Measurements from ENCODE around the gene AHCY.

DNA sequence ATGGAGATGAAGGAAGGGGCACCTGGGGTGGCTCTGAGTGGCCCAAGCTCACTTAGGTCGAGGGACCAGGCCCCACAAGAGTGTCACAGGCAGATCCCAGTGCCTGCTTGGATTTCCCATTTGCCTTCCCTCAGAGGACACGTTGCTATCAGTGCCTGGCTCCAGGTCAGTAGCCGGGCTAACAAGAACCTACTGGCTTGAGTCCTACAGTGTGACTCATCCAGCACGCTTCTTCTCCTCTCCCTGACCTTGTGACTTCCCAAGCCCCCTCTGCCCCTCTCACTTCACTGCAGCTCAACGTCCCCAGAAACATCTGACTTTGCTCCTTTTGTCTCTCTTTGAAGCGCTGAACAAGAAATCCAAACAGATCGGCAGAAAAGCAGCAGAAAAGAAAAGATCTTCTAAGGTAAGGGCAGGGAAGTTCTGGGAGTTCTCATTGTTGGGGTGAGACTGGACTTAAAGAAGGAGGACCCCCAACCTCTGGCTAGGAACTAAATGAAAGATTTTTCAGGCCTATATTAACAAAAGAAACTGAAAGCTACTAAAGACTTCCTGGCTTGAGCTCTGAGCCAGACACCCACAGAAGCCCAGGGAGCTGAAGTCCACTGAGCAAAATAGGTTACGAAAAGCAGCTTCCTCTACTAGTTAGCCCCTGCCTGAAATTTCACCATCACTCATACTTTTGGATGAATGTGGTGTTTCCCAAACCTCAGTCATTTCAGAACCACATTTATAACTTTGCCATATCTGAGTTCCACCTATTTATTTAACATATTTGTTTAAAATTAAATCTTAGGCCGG is 40.5 kb downstream of the AHCY start:
- TF ChIP-seq, protein P1, sequence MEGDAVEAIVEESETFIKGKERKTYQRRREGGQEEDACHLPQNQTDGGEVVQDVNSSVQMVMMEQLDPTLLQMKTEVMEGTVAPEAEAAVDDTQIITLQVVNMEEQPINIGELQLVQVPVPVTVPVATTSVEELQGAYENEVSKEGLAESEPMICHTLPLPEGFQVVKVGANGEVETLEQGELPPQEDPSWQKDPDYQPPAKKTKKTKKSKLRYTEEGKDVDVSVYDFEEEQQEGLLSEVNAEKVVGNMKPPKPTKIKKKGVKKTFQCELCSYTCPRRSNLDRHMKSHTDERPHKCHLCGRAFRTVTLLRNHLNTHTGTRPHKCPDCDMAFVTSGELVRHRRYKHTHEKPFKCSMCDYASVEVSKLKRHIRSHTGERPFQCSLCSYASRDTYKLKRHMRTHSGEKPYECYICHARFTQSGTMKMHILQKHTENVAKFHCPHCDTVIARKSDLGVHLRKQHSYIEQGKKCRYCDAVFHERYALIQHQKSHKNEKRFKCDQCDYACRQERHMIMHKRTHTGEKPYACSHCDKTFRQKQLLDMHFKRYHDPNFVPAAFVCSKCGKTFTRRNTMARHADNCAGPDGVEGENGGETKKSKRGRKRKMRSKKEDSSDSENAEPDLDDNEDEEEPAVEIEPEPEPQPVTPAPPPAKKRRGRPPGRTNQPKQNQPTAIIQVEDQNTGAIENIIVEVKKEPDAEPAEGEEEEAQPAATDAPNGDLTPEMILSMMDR (IDR thresholded peaks at IDR 0.05): no peak
- no peak for TF ChIP-seq POLR2A (IDR thresholded peaks at IDR 0.05)

All from stomach (tissue), 4 donors.